Measurements from ENCODE around the gene STAT1. TPM values are rescaled to one million over a fixed set of nuclear protein-coding genes. Genes with fewer than 3 reads are reported as not detected.

The STAT1 gene
- total RNA-seq, 1 experiment from 2014 or later: 108 TPM

DNA sequence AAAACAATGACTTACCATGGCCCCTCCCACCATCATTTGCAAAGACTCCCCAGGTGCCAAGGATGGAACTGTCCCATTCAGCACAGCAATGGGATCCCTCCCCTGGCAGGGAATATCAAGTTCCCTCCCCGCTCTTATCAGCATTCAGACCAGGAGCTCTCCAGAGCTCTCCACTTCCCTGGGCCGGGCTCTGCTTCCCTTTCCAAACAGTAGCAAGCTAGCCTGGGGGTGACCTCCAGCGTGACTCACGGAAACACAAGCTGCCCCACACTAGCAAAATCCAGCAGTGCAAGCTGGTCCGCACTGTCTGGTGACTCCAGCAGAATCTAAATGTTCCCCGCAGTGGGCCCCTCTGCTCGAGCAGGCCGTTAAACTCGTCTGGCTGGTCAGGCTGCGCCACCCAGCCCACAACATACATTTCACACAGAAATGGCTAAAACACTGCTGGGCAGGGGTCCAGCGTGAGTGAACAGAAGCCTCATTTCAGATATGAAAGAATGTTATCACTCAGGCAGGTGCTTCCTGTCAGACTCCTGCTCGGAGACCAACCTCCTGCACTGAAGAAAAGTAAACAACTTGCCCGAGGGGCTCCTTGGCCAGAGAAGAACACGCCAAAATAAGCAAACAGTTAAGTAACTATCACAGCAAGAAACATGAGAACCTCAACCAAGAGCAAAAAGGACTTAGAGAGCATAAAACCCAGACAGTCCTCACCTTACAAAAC lies 33.9 kb downstream of the STAT1 start:
- H3K27me3 ChIP-seq (replicated peaks): no peaks in the 10 kb centered on the region
- peaks cover 26% of the 10 kb centered on the region for H3K4me1 ChIP-seq (replicated peaks)
- no peak overlapping the region for H3K27ac ChIP-seq
- peak in 1 of 2 experiments; percentile 21 for DNase-seq (ENCODE audit: low read depth in 1 of 2, low spot score in 2 of 2)
- H3K36me3 ChIP-seq: peaks cover 100% of the 10 kb centered on the region
- no peaks in the 10 kb centered on the region for H3K9me3 ChIP-seq (replicated peaks)
- no peak overlapping the region for H3K4me3 ChIP-seq

DNA sequence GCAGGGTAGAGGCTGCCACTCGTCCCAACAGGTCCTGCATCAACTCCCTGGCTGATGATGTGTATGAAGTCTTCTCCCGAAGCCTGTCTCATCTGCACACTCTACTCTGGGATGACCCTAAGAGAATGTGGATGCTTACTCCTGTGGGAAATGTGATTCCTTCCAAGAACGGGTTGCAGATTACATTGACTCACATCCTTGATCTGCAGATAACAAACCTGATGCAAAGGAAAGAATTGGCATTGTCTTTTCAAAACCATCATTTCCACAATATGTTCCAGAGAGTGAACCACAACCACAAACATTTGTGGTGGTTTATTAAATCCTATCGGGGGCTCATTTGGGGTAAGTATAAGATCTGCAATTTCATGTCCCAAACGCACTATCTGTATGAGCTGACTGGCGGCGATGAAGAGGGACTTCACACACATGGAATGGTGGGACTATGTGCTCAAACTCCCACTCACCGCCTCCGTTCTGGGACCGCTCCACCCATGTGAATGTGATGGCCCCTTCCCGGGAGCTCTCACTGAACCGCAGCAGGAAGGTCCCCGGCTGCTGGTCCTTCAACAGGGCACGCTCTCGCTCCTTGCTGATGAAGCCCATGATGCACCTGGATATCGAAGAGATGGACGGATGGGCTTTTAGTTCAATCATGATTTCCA lies 35.5 kb downstream of the STAT1 start:
- Histone ChIP-seq H3K4me1 (replicated peaks) (peaks cover 19% of the 10 kb centered on the region), H3K27ac (no peak overlapping the region), H3K9me3 (replicated peaks) (no peaks in the 10 kb centered on the region), H3K4me3 (no peak overlapping the region), H3K36me3 (peaks cover 100% of the 10 kb centered on the region), H3K27me3 (replicated peaks) (no peaks in the 10 kb centered on the region)
- no peak for DNase-seq (ENCODE audit: low read depth in 1 of 2, low spot score in 2 of 2)

DNA sequence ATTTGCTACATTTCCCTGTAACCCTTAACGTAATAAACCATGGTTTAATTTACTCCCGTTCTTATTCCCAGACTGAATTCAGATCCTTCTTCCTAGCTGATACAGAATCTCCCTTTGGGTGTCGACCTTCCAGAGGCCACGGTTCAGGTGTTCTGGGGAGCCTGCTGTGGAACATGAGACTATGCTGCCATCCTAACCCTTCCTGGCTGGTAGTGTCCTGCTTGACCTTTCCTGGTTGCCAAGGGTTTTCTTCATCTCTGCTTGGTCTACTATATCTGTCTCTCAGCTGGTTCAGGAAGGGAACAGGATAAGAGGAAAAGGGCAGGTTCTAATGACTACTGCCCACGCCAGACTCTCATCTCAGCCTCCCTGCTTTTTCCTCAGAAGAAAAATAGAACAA lies 36.5 kb downstream of the STAT1 start:
- H3K4me1 ChIP-seq (replicated peaks): peaks cover 19% of the 10 kb centered on the region
- no peaks in the 10 kb centered on the region for H3K9me3 ChIP-seq (replicated peaks)
- H3K27ac ChIP-seq: no peak overlapping the region

DNA sequence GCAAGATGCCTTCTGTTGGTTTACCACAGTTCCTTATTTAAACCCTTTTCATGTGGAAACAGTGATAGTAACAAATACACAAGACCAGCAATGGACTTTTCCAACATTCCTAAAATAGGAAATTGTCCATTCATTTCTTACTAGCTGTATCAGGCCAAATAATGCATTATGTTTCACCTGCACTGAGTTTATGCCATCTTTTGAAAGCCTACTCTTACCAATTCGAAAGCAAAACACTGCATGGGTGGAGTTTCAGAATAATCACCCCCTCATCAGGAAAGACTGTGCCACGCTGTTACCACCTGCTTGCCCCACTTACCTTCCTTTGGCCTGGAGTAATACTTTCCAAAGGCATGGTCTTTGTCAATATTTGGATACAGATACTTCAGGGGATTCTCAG lies 37.5 kb downstream of the STAT1 start:
- Histone ChIP-seq H3K4me1 (replicated peaks) (peaks cover 19% of the 10 kb centered on the region), H3K27me3 (replicated peaks) (no peaks in the 10 kb centered on the region), H3K36me3 (peaks cover 97% of the 10 kb centered on the region), H3K9me3 (replicated peaks) (no peaks in the 10 kb centered on the region), H3K27ac (no peak overlapping the region), H3K4me3 (no peak overlapping the region)
- no peak for DNase-seq (ENCODE audit: low read depth in 1 of 2, low spot score in 2 of 2)

More for the DNA sequence above, 36.5 kb downstream of the STAT1 start:
- Histone ChIP-seq H3K4me3 (no peak overlapping the region), H3K27me3 (replicated peaks) (no peaks in the 10 kb centered on the region), H3K36me3 (peaks cover 98% of the 10 kb centered on the region)
- no peak for DNase-seq (ENCODE audit: low read depth in 1 of 2, low spot score in 2 of 2)

DNA sequence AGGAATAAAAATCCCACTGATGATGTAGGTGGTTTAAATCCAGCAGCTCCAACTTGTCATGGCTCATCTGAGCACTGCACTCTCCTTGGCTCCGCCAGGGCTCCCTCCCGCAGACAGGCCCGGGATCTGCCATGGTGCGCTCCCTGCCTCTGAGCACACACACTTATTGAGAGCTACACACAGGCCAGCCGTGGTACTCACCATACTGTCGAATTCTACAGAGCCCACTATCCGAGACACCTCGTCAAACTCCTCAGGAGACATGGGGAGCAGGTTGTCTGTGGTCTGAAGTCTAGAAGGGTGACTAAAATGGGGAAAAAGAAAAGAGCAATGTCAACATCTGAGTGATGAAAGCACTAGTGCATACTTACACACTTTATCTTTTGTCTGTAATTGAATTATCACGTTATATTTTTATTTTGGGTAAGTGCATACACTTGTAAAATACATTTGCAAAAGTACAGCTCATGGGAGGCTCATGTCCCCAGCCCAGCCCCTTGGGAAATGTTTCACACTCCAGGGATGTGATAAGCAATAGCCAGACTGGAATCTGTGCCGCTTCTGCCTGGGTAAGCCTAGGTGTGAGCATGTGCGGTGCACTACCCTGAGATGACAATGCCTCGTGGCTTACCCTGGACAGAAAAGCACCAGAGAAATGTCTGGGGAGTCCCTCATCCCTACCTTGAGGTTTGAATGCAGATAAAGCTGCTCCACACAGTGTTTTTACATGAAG lies 39.2 kb downstream of the STAT1 start:
- peaks cover 95% of the 10 kb centered on the region for H3K36me3 ChIP-seq
- H3K4me3 ChIP-seq: no peak overlapping the region
- peaks cover 7% of the 10 kb centered on the region; the same call in 1 of the 2 replicates for H3K4me1 ChIP-seq (replicated peaks)
- DNase-seq (ENCODE audit: low read depth in 1 of 2, low spot score in 2 of 2): no peak
- no peak overlapping the region for H3K27ac ChIP-seq
- no peaks in the 10 kb centered on the region for H3K27me3 ChIP-seq (replicated peaks)
- H3K9me3 ChIP-seq (replicated peaks): no peaks in the 10 kb centered on the region

DNA sequence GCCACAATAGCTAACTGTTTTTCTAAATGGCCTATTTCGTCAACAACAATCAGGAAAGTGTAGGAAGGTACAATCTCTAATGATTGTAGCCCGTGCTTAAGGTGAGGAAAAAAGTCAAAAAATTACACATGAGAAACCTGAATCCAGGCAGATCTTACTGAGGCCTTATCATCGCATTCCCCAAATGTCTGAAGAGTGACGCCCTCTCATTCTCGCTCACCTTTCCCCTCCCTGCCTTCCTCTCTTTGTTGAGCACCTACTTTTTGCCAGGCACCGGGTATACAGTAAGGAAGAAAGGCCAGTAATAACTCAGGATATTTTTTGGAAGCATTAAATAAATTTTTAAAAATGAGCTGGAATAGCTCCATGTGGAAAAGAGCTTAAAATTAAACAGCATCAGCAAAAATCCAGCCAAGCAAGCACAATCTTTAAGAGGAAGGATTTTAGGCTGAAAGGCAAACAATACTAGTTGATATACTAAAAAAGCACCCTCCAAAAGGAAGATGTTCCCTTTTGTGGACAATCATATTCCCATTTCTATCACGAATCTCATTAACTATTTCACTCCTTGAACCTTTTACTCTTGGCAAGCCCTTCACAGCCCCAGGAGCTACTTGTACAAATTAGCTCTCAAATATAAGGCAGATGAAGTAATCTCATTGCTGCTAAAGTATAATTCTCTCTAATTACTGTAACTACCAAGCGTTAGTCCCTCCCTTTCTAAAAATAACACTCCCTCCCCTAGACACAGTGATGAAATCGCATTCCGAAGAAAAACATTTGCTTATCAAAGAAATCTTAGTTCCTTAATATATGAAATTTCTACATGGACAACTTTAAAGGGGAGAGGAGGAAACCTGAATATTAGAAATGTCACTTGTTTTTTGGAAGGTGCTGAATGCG lies 40.0 kb downstream of the STAT1 start:
- Histone ChIP-seq H3K27me3 (replicated peaks) (no peaks in the 10 kb centered on the region), H3K4me1 (replicated peaks) (peaks cover 7% of the 10 kb centered on the region; the same call in 1 of the 2 replicates), H3K36me3 (peaks cover 95% of the 10 kb centered on the region), H3K27ac (no peak overlapping the region), H3K9me3 (replicated peaks) (no peaks in the 10 kb centered on the region), H3K4me3 (no peak overlapping the region)
- DNase-seq (ENCODE audit: low read depth in 1 of 2, low spot score in 2 of 2): no peak

DNA sequence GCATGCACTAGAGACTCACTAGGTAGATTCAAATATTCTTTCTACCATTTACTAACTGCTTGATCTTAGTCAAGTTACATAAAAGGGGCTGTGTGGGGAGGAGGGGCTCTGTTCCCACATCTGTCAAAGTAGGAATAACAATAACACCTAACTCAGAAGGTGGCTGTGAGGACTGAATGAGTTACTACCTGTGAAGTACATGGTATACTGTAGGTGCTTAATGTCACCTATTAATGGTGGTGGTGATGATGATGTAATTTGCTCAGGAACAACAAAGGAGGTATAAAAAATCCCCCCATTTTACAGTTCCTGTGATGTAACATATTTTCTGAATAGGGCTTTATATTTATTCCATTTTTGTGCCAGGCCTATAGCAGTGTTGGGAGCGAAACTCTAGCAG lies 40.7 kb downstream of the STAT1 start:
- Histone ChIP-seq H3K9me3 (replicated peaks) (no peaks in the 10 kb centered on the region), H3K4me1 (replicated peaks) (peaks cover 2% of the 10 kb centered on the region; the same call in 1 of the 2 replicates), H3K27me3 (replicated peaks) (no peaks in the 10 kb centered on the region), H3K36me3 (peaks cover 95% of the 10 kb centered on the region), H3K4me3 (no peak overlapping the region), H3K27ac (no peak overlapping the region)
- DNase-seq (ENCODE audit: low read depth in 1 of 2, low spot score in 2 of 2): no peak

DNA sequence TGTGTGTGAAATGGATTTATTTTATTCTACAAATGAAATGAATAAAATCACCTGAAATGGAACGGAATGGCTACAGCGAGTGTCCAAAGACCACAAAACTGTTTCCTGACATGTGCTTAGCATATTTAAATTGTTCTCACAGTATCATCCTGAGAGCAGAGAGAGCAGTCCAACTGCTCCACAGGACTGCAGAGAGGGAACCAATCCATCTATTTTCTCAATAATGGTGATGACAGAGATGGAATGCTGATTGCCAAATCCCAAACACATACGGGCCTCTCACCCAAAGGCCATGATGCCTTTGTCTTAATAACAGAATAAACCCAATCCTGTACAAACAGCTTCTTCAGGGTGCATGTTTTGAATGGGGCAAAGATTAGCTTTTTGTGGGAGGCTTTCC lies 41.1 kb downstream of the STAT1 start:
- no peak for DNase-seq (ENCODE audit: low read depth in 1 of 2, low spot score in 2 of 2)

DNA sequence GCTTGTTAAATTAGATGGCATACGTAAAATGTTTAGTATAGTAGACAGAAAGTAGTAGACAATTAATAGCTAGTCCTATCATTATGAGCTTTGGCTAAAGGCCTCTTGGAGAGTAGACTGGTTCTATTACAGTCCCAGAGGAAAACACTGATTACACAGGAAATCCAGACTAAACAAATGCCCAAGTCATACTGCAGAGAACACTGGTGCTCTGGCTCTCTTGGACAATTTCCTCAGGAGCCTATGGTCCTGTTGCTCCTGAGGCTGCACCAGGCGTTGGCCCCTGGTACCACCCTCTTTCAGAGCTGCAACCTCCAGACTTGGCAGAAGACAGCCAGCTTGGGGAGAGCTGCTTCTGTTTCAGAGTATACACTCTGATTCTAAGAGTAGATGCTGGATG lies 41.8 kb downstream of the STAT1 start:
- H3K4me1 ChIP-seq (replicated peaks): no peaks in the 10 kb centered on the region
- no peaks in the 10 kb centered on the region for H3K27me3 ChIP-seq (replicated peaks)
- H3K9me3 ChIP-seq (replicated peaks): no peaks in the 10 kb centered on the region
- H3K36me3 ChIP-seq: peaks cover 92% of the 10 kb centered on the region
- no peak for DNase-seq (ENCODE audit: low read depth in 1 of 2, low spot score in 2 of 2)
- no peak overlapping the region for H3K27ac ChIP-seq
- no peak overlapping the region for H3K4me3 ChIP-seq

More for the DNA sequence above, 41.1 kb downstream of the STAT1 start:
- no peak overlapping the region for H3K27ac ChIP-seq
- no peak overlapping the region for H3K4me3 ChIP-seq
- H3K4me1 ChIP-seq (replicated peaks): no peaks in the 10 kb centered on the region
- H3K27me3 ChIP-seq (replicated peaks): no peaks in the 10 kb centered on the region
- peaks cover 95% of the 10 kb centered on the region for H3K36me3 ChIP-seq
- no peaks in the 10 kb centered on the region for H3K9me3 ChIP-seq (replicated peaks)

DNA sequence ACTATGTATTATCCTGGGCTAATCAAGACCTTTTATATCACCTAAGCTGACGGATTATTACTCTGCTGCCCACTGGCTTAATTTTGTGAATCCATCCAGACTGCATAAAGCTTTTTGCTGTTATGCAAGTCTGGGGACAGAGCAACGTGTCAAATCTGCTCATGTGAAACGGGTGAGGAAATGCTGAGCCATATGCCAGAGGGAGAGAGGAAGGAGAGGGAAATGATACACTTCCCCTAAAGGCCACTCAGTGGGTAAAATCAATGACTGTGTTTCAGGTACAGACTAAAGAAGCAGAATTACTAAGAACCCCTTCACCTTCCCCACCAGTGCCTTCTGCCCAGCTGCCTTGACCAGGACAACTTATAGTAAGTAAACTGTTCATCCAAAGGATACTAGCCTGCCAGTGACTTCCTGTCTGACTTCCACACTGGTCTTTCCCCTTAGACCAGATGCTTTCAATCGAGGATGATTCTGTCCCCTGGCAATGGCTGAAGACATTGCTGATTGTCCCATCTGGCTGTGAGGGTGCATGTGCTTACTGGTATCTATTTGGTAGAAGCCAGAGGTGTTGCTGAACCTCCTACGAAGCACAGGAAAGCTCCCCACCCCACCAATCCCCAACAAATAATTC lies 43.0 kb downstream of the STAT1 start:
- Histone ChIP-seq H3K36me3 (peaks cover 90% of the 10 kb centered on the region), H3K4me3 (no peak overlapping the region), H3K4me1 (replicated peaks) (no peaks in the 10 kb centered on the region), H3K27ac (no peak overlapping the region), H3K9me3 (replicated peaks) (no peaks in the 10 kb centered on the region), H3K27me3 (replicated peaks) (no peaks in the 10 kb centered on the region)
- DNase-seq (ENCODE audit: low read depth in 1 of 2, low spot score in 2 of 2): no peak

DNA sequence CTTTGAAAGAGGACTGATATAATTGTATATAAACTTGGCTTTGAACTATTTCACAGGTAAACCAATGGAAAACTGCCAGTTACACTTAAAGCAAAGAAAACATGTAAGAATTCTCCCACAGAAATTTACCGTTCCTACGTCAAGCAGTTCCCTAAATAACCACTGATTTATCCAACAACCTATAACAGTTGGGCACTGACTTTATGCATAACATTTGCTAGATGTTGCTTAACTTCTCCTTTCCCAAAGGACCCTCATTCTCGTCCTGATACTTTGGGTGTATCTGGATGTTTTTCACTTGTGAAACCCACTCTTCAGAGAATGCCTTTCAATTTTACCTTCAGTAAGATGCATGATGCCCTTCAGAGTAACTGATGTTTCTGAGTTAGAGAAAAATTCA lies 43.8 kb downstream of the STAT1 start:
- Histone ChIP-seq H3K4me1 (replicated peaks) (no peaks in the 10 kb centered on the region), H3K27me3 (replicated peaks) (no peaks in the 10 kb centered on the region), H3K4me3 (no peak overlapping the region), H3K9me3 (replicated peaks) (no peaks in the 10 kb centered on the region), H3K27ac (no peak overlapping the region), H3K36me3 (peaks cover 88% of the 10 kb centered on the region)
- DNase-seq (ENCODE audit: low read depth in 1 of 2, low spot score in 2 of 2): no peak

DNA sequence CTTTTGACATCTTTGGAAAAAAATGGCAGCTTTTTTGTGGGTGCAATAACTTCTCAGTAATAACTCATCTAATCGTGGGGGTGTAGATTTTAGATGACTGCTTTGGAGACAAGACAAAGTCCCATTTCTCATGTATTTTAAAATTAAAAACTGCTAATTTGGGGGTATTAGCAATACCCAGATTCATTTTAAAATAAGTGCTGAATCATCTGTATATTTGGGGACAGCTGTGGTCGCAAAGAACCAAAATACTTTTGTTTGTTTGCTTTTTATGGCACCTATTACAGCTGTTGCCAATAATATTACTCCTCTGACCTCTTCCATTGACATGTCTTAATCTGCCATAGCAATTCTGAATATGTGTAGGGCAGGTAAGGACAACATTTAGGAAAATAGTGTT lies 45.4 kb downstream of the STAT1 start:
- no peaks in the 10 kb centered on the region for H3K9me3 ChIP-seq (replicated peaks)
- H3K27me3 ChIP-seq (replicated peaks): no peaks in the 10 kb centered on the region
- no peak overlapping the region for H3K27ac ChIP-seq
- no peak overlapping the region for H3K4me3 ChIP-seq
- no peaks in the 10 kb centered on the region for H3K4me1 ChIP-seq (replicated peaks)
- DNase-seq (ENCODE audit: low read depth in 1 of 2, low spot score in 2 of 2): no peak
- H3K36me3 ChIP-seq: peaks cover 83% of the 10 kb centered on the region
